ENCODE results near the gene TSPAN18.

TSPAN18 gene

DNA sequence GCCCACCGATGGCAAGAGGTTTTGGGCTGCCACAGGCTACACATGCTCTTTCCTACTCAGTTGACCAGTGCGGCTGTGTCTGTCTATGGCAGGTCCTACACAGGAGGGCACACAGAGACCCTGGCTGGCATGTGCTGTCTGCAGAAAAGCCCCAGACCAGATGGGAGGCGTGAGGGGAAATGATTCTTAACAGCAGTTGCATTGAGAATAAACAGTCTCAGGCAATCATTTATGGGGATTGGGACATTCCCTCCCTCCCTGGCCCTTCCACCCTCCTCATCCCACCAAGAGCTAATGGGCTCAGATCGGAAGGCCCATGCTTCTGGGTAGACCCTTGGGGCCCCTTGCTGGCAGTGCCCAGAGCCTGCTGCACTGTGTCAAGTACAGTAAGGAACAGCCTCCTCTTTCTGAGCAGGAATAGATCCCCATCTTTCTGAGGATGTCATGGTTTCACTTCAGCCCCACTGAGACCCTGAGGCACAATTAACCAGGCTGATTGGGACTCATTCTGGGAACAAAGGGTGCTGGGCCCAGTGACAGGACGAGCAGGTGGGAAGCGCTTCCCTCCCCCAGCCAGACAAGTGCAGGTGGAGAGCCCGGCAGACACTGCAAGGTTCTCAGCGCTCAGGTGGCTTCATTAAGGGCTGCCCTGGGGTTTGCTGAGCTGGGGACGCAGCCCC lies 28.3 kb downstream of the TSPAN18 start:
- DNase-seq (ENCODE audit: extremely low spot score, insufficient read length, low read depth) (no peak), FAIRE-seq (no peak)

DNA sequence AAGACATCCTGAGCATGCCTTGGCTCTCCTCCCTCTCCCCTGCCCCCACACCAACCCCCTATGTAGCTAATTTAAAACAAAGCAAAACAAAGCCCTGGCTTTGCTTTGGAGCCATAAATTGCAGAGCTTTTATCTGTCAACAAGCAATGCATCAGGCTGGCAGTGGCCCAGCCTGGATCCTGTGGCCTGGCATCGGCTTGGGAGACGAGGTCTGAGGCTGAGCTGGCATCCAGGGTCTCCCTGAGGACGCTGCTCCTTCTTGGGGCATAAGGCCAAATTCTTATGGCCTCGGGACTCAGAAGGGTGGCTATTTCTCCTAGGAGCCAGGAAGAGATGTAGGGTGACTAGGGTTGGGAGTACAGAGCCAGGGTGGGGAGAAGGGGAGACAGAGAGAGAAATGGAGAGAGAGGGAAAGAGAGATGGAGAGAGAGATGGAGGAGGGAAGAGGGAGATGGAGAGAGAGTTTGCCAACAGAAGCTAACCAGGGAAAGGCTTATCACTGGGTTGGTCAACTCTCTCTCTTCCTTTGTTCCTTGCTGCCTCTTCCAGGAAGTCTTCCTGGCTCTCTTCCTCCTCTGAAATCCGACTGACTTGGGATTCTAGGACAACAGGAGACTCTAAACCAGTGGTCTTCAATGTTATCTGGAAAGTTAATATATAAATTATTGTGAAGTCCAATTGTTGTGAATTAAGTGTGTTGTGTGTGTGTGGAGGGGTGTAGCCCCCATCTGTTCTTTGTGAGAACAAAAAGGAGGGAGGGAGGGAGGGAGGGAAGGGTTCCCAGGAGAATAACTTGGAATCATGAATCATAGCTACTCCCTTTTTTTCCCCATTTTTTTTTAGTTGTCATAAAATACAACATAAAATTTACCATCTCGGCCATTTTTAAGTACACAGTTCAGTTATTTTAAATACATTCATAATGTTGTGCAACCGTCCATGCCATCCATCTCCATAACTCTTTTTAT lies 29.1 kb downstream of the TSPAN18 start:
- no peak for DNase-seq (ENCODE audit: extremely low spot score, insufficient read length, low read depth)
- no peak for FAIRE-seq

DNA sequence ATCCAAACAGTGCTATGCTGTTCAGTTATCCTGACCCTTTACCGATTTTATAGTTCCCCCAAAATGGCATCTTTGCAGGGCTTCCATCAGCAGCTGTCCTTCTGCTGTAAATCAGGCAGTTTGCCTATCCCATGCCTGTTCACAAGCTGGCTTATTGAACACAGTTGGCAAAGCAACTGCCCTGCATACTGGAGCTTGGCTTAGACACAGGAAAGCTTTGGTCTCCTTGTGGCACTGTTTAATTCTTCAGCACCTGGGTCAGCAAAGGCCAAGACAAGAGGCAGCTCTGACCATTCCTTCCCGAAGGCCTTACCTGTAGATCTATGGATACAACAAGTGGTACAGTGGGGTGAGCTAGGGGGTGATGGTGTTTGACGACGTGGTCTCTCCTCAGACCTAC lies 32.2 kb downstream of the TSPAN18 start:
- no peak for FAIRE-seq

DNA sequence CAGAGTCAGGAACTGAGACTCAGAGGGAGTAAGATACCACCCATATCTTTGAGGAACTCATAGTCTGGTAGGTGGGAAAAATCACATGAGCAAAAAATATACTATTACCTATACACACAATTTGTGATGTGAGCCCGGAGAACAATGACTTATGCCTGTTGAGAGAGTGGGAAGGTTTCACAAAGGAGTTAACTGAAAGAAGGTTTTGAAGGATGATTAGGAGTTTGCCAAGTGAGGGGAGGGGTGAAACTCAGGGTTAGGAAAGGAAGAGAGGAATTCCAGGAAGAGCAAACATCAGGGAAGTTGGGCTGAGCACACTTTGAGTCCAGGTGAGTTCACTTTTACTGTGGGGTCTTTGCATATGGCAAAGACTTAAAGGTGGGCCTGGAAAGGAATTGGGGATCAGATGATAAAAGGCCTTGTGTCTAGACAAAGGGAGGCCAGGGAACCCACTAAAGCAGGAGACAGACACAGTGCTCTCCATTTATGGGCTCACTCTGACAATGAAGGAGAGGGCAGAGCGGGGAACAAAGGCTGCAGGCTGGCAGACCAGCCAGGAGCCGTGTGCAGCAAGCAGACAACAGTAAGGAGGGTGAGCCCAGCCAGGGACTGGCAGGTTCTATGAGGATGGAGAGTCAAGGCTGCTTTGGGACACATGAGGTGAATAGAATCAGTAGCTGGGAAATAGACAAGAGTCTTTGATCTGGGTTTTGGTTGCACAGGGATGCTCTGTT lies 33.1 kb downstream of the TSPAN18 start:
- FAIRE-seq = no peak

More for the DNA sequence above, 32.2 kb downstream of the TSPAN18 start:
- DNase-seq (ENCODE audit: extremely low spot score, insufficient read length, low read depth) = no peak

DNA sequence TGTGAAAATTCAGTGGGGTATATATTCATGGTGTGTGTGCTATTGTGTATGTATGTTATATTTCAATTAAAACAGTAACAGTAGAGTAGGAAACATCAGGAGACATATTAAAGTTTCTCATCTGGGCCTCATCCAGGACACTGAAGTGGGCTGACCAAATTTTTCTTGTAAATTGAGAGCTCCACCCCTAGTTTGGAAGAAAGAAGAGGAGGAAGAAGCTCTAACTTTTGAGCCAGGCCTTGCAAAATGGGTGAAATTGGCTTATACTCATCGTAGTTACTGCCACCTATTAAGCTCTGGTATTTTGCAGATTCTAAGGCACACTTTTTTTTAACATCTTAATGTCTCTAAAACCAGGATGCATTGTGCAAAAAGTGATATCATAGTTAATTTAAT lies 33.7 kb downstream of the TSPAN18 start:
- no peak for DNase-seq (ENCODE audit: extremely low spot score, insufficient read length, low read depth)
- no peak for FAIRE-seq

More for the DNA sequence above, 33.1 kb downstream of the TSPAN18 start:
- no peak for DNase-seq (ENCODE audit: extremely low spot score, insufficient read length, low read depth)

DNA sequence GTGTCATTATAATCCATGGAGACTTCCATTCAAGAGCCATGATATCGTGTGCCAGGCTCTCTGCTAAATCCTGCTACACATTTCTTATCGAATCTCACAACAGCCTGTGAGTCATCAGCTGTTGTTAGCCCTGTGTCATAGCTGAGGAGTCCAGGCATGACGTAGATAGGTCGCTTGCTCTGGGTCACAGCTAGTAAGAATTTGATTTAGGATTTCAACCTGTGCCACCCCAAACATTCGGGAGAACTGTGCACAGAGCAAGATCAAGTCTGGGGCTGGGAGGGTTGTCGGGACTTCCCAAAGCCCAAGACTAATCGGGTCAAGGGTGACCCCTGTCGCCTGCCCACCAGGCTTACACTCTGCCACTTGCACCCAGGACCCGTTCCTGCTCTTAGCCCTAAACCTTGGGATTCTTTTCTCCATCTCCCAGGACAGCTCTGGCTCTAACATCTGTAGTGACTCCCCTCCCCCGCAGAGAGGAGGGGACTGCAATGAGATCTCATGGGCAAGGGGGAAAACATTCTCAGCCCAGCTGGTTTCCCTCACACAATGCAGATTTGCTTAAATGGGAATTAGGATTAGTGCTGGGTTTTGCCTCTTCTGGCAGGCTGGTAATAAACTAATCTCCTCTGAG lies 34.3 kb downstream of the TSPAN18 start:
- DNase-seq (ENCODE audit: extremely low spot score, insufficient read length, low read depth) (no peak), FAIRE-seq (no peak)

DNA sequence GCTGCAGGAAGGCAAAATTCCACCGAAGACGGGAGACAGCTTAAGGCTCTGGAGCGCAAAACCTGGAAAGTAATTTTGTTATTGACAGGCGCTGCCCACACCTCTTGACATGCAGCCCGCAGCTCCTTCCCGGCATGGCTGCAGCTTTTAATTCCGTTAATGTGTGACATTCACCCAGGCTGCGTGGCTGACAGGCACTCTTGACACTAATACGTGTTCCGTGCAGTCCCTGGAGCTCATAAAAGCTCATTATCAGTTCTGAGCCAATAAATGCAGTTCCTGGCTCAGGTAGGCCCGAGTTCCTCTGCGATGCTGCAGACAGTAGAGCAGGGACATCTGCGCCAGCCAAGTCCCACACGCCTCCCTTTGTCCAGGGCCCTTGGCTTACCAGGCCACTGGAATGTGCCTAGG lies 34.8 kb downstream of the TSPAN18 start:
- FAIRE-seq (no peak), DNase-seq (ENCODE audit: extremely low spot score, insufficient read length, low read depth) (no peak)

DNA sequence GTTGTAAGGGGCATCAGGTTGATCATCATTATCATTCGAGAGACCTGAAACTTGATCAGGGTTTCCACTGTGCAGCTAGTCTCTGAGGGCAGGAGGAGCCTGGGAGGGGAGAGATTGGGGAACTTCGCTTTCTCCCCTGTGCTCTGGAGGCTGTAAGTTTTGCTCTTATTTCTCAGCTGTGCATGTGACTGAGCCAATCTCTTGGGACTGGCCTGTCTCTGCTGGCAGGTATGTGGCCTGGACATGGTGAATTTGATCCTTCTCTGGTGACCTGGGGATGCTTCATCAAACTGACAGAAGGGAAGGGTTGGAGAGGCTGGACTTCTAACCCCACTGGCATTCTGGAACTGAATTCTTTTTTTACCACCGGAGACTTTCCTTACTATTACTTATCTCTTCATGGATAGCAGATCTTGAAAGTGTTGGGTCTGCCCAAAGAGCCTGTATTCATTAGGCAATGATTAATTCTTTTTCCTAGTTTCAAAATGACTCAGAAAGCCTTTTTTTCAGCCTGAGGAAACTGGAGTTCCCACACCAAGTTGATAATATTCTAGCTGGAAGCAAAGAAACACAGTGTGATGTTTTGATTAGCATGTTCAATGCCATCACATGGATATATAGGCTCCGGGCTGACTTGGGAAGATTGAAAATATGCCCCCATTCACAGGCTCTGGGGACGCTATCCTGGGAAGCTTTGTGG lies 36.5 kb downstream of the TSPAN18 start:
- FAIRE-seq (no peak), DNase-seq (ENCODE audit: extremely low spot score, insufficient read length, low read depth) (no peak)

DNA sequence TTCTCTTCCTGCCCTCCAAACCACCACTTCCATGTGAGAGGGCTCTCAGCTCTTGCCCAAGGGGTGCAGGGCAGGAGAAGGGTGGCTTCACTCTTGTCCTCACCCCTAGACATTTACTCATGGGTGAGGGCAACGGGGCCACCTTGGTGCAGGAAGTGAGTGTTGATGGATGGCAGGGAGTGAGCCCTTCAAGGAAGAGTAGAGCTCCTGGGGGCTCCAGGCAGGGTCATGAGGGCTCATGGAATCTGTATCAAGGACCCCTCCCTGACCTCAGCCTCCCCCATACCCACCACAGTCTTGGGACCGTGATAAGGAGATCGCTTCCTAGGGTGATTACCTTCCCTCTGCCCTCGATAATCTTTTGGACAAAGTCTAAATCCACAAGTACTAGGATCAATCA lies 37.8 kb downstream of the TSPAN18 start:
- FAIRE-seq (no peak), DNase-seq (ENCODE audit: extremely low spot score, insufficient read length, low read depth) (no peak)

DNA sequence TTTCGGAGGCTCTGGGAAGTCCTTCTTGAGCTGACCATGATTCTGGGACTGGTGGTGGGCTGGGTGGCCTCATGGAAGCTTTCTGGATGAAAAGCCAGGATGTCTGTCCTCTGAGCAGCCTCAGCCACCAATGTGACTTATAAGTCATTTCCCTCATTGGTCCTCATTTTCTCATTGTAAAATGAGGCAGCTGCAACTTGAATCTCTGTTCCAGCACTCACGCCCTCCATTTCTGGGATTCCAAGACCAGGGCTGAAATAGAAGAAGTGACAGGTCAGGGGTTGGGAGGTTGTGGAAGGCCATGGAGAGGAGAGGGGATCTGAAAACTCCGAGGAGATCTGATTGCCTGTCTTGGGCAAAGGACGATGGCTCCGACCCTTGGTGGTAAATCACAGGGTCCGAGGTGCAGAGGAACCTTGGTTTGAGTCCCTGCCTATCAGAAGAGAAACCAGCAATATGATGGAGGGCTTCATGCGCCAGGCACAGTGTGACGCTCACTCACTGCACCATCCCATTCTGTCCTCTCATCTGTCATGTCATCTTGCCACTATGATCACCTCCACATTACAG lies 38.3 kb downstream of the TSPAN18 start:
- DNase-seq (ENCODE audit: extremely low spot score, insufficient read length, low read depth) (no peak), FAIRE-seq (no peak)

DNA sequence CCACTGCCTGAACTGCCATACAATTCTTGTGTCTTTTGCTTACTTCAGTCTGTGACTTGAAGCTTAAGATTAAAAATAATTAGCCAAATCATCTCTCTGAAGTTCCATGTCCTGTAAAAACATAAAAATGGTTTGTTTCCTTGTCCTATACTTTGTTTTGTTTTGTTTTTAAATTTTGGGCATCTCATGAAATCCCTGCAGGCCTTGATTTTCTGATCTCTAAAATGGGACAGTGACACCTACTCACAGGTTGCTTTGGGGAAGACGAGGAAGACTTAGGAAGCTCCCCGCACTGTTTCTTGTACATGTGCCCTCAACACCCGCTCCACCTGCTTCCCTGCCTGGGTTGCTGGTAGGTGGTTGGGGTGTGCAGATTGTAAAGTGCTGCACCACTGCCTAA lies 38.9 kb downstream of the TSPAN18 start:
- DNase-seq (ENCODE audit: extremely low spot score, insufficient read length, low read depth) (no peak), FAIRE-seq (no peak)

DNA sequence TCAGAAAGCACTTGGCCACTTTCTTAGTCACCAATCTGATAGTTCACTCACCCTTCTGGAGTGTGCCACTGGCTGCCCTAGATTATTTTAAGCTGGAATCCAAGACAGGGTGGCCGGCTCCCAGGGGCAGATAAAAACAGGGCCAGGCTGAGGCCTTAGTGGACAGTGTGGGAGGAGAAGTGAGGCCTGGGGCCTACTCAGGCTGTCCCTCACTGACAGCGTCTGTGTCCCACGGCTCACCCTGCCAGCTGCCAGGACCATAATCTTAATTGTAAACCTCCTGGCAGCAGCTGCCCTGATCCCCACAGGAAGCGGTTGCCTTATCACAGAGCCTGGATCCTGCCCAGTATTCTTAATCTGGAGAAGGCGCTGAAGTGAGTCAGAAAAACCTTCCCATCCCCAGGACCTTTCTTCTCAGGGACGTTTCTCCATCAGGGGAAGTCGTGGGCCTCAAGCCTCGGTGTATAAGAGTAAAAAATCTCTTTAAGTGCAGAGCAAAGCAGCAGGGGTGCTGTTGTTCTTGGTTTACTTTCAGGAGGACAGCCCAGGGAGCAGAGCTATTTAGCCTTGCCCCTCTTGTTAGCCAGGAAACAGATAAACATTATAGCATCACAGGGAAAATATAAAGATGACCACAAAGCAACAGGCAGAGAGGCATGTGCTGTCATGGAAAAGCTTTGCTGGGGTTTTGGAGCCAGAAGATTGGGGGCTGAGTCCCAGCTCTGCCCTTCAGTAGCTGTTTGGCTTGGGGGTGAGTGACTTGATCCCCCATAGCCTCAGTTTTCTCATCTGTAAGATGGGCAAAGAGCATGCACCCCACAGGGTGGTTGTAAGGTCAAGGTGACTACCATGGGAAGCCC lies 39.6 kb downstream of the TSPAN18 start:
- no peak for FAIRE-seq
- no peak for DNase-seq (ENCODE audit: extremely low spot score, insufficient read length, low read depth)

DNA sequence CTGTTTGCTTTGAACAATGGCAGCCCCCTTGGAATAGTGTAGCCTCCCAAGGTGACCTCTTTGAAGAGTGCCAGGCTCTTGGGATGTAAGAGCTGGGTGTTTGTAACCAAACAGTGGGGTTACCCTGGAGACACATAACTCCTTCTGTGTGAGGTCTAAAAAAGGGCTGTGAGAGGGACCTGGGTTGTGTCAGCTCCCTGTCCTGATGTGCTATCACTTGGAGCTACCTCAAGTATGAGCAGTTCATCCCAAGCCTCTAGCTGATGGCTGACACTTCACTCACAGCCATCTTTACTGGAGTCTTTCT lies 40.2 kb downstream of the TSPAN18 start:
- FAIRE-seq (no peak), DNase-seq (ENCODE audit: extremely low spot score, insufficient read length, low read depth) (no peak)

DNA sequence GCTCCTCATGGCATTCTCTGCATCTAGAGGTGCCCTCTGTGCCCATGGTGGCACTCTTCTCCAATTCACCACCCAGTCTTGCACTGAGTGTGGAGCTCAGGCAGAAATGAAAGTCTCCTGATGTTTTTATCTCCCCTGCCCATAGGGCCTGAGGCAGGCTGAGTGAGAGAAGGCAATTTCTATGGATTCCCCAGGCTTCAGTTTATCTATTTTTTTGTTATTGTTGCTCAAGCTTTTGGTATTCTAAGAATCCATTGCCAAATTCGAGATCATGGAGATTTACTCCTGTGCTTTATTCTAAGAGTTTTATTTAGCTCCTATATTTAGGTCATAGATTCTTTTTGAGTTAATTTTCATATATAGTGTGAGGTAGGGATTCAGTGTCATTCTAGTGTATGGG lies 40.7 kb downstream of the TSPAN18 start:
- DNase-seq (ENCODE audit: extremely low spot score, insufficient read length, low read depth) (no peak), FAIRE-seq (no peak)

DNA sequence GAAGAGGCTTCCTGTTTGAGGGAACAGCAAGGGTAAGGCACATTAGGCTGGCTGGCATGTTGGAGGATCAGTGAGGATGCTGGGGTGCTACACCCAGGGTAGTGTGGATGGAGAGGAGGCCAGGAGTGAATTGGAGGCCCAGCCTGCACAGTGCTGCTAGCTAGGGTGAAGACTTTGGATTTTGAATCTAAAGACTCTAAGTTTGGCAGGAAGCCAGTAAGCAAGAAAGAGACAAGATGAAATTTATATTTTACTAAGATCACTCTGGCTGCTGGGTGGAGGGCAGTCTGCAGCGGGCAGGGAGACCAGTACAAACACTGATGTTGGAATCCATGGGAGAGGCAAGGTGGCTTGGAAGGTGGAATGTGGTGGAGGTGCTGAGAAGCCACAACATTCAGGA lies 43.6 kb downstream of the TSPAN18 start:
- FAIRE-seq (no peak), DNase-seq (ENCODE audit: extremely low spot score, insufficient read length, low read depth) (no peak)

DNA sequence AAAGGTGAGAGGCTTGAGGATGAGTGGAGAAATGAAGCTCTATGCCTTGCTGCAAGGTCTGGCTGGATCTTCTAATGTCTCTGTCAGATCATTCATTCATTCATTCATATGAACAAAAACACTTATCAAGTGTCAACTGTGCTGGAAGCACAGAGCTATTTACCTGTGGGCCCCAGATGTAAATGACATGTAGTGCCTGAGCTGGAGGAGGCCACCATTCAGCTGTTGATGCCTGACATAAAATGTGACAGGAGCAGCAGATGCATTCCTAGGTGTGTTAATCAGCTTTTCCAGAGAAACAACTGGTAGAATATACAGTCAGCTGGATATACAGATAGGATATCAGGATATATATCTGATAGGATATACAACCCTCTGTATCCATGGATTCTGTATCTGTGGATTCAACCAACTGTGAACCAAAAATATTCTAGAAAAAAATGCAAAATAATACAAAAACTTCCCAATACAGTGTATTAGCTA lies 44.5 kb downstream of the TSPAN18 start:
- DNase-seq (ENCODE audit: extremely low spot score, insufficient read length, low read depth) = no peak
- no peak for FAIRE-seq

DNA sequence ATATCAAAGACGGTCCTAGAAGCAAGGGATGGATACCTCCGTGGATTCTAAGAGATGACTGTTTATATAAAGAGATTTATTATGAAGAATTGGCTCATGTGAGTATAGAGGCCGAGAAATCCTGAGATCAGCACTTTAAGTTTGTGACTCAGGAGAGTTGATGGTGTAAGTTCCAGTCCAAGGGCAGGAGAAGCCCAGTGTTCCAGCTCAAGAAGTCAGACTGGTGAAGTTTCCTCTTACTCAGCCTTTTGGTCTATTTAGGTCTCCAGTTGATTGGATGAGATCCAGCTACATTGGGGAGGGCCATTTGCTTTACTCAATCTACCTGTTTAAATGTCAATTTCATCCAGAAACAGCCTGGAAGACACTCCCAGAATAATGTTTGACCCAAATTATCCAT lies 45.1 kb downstream of the TSPAN18 start:
- FAIRE-seq (no peak), DNase-seq (ENCODE audit: extremely low spot score, insufficient read length, low read depth) (no peak)

DNA sequence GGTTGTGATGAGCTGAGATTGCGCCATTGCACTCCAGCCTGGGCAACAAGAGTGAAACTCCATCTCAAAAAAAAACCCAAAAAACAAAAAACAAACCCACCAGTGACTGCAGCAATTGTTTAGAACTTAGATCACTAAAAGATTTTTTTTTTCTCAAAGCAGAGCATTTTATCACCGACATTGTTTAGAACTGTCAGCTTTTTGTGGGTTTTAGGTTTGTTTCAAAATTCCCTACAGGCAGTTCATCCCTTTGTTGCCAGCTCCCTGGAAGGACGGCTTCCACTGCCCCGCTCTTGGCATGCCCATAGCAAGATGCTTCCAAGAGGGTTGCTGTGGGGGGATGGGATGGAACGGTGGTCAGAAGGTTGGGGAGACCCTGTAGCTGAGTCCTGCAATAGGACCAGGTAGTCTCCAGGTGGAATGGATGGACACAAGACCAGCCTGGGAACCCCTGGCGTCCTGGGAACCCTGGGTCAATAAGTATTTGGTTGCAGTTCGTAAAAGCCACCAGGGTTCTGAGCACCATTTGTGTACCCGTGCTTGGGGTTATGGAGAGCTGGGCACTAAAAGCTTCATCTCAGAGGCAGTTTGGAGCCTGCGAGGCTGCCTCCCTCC lies 46.7 kb downstream of the TSPAN18 start:
- no peak for FAIRE-seq

More for the DNA sequence above, 46.7 kb downstream of the TSPAN18 start:
- DNase-seq (ENCODE audit: extremely low spot score, insufficient read length, low read depth) = no peak

Measured in GM18507 (cell line).